GM19467 (cell line): ENCODE results near the gene NKX2-8.
"Not testable (repeated sequence)": the region's sequence is repeated elsewhere in the genome, so short reads cannot be mapped to it uniquely, and the experiment has no call there.

Experiments used
- ATAC-seq: cut with Tn5 transposase; IDR thresholded peaks from one replicate; pipeline ENCODE4 v1.9.1; 2021; ENCODE audit warnings: mild to moderate bottlenecking, moderate library complexity; ENCODE audit not compliant: unreplicated experiment

The NKX2-8 gene

DNA sequence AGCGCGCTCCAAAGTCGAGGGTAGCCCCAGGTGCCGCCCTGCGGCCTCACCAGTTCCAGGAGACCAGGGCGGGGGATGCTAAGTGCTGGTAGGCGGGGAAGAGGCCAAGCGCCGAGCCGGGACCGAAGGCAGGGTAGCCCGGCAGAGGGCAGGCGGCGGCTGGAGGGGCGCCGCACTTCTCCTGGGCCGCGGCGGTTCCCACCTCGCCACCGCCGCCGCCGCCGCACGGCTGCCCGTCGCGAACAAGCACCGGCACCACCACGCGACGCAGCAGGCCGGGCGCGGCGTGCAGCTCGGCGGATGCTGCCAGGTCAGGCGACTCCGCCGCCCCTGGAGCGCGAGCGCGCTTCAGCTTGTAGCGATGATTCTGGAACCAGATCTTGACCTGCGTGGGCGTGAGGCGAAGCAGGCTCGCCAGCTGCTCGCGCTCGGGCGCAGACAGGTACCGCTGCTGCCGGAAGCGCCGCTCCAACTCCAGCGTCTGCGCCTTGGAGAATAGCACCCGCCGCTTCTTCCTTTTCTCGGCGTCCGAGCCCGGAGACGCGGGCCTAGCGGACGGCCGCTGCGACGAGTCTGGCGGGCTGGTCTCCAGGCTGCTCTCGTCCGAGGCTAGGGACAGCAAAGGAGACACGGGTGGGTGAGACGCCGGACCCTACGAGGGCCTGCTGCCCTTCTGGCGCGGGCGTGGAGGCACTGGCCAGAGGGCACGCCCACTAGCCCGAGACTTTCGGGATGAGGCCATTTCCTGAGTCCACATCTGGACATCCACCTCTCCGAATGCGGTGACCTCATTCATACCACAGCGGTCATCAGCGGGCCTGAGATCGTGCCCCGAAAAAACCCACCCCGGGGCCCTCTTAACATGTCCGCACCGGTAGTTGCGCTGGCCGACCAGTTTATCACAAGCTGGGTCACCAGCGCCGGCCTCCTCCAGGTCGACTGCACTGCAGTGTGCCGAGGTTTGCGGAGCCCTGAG lies 1.3 kb downstream of the NKX2-8 start:
- peak; percentile 54 for ATAC-seq

DNA sequence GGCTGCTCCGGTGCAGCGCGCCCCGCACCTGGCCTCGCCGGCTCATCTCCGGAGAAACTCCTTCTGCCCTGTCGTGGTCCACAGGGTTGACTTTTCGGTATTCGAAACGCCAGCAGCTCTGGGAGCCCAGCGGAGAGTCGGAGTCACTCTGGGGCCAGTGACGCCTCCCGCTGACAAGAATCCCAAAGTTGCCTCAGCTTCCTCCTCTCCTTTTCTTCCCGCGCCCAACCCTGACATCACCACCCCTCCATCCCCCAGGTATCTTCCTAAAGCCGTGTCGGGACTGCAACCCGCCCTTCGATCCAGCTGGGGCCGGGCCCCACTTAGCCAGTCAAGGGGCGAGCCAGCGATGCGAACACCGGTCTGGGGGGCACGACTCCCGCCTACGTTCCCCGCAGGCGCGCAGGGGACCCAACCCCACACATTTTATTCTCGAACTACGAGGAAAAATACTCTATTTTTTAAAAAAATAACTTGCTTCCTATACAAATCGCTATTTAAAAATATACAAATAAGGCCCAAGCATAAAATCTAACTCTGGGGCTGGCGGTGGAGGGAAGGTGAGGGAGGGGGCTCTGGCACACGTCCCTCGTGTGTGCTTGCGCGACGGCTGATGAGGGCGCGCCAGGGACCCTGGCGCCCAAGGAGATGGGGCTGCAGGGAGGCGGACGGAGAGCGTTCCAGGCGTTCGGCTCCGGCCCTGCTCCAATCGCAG lies 2.1 kb downstream of the NKX2-8 start:
- no peak for ATAC-seq

DNA sequence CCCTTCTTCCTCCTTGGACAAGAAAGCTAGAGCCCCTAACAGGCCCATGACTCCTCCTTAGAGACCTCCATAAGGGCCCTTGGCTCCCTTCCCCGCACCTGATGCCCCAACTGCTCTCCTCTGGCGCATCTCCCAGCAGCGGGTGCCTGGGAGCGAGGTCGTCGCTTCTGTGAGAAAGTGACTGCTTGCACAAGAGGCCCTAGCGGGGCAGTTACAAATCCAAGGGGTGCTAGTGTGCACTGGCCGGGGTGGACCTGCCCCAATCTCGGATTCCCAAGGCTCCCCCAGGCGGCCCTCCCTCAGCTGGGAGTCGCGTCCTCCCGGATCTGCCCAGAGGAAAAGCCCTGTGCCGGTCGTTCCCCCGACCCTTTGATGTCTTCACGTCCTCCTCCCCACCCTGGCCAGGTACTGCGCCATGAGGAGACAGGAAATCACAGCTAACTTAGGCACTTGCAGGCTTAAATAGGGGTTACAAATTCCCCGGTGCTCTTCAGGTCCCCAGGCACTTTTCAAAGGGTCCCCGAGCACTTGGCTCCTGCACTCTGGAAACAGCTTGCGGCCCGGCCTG lies 2.8 kb downstream of the NKX2-8 start:
- ATAC-seq = no peak

DNA sequence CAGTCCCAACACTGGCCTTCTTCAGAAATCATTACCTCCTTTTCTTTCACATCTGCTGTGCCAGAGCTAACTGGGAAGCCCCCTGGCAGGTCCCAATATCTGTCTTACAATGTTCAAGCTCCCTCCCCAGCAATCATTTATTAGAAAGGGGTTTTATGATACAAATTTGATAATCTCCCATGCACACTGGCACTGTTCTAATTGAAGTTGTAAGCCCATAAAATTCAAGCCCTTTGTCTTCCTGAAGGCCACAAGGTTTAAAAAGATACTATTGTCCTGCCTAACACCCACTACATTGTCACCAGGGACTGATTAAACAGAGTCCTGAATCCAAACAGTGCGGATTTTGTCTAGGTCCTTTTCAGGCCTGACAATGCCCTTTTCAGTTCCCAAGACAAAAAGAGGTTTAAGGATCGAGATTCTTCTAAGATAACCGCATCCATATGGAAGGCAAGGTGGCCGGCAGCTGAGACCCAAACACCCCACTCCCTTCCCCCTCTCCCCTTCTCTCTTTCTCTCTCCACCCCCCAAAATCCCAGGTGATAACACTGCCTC lies 3.3 kb downstream of the NKX2-8 start:
- ATAC-seq = no peak

DNA sequence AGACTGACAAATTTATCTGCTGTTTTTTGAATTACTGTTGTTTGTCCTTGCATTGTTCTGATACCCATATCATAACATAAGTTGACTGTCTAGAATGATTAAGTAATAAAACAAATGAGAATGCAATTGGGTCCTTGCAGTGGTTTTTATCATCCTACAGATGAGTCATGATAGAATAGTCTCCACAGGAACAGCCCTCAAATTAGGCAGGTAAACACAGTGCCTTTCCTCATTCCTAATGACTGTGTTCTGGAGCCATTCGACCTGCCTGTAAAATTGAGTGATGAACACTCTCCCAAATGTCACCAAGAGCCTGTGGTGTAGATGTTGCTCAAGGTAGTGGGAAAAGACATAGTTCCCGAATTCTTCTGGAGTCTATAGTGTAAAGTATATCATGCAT lies 12.3 kb downstream of the NKX2-8 start:
- no peak for ATAC-seq

DNA sequence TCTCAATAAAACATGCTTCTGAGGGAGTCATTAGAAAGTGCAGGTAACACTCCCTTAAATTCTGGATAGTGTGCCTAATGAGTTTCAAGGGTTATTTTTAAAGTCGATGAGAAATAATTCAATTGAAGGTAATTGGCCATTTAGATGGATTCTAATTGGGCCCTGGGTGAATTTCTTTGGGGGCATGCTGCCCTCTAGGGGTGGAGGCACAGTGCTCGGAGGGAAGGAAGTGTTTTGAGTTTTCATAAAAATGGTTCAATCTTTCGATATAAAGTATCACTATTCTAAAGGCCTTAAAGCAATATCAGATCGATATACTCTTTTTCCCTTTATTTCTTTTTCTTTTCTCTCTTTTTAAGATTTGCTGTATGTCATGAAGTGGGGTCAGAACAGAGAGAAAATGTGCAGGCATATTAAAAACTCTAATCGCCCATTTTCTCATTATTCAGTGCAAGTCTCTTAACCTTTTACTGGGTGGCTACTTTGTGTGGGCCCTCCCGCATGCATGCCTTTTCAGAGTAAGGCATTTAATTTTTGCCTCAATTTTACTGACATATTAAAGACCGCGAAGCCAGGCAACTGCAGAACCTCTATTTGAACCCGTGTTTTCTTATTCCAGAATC lies 25.5 kb downstream of the NKX2-8 start:
- ATAC-seq = no peak

DNA sequence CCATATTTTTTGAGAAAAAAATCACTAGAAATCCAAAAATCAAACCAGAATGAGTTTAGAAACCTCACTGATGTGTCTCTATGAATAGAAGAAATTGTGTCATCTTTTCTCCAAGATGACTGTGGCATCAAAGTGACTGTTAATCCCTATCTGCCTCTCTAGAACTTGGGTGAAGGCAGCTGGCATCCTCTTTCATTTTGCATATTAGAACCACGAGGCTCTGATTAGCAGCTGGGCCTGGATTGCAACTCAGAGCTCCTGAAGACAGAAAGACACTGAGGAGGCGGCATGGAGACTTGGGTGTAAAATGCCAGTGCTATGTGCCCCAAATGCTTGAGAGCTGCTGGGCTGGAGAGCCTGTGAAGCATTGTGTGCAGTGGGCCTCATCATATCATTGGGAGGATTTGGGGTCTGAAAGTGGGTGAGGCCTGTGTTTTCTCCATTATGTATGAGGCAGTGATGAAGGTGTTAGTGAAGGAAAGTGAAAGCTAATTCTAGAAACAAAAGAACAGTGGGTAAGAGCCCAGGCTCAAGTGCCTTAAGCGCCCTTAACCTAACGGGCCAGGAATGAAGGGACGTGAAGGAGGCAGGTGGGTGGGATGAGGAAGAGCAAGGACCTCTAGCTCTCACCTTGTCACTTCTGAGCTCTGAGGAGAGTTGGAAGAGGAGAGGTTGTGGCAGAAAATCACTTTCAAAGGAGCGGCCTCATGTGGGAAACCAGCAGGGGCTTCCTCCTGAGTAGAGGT lies 26.2 kb downstream of the NKX2-8 start:
- no peak for ATAC-seq

DNA sequence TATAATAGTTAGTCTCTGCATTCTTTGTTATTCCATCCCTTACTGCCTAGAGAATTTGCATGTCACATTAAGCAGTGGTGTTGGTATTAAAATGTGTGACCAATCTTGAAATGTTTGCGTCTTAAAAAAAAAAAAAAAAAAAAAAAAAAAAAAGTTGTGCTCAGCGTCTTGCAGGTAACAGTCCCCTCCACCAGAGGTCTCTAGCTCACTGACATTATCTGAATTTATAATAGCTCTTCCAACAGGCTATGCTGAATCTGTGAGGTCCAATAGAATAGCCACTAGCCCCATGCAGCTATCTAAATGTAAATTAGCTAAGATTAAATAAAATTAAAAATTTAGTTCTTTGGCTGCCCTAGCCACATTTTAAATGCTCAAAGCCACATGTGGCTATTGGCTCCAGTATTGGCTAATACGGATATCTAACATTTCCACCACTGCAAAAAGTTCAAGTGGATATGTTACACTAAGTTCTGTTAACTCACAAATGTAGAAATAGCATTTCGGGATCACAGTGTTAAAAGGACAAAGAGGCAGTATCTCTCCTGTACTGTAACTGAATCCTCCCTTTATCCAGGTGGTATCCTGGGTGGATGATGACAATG lies 28.7 kb downstream of the NKX2-8 start:
- ATAC-seq = no peak

DNA sequence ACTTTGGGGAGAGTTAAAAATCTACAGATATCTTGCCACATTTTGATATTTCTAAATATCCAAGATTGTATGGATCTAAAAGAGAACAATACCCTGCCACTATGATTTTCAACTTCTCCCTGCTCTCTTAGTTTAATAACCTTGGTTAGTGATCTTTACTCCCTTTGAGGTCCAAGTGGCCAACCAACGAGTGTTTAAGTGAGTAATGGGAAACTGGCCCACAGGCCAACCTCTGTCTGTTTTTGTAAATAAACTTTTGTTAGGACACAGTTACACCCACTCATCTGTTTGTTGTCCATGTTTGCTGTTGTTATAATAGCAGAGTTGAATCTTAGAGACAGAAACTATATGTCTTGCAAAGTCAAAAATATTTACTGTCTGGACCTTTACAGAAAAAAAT lies 31.5 kb downstream of the NKX2-8 start:
- no peak for ATAC-seq

DNA sequence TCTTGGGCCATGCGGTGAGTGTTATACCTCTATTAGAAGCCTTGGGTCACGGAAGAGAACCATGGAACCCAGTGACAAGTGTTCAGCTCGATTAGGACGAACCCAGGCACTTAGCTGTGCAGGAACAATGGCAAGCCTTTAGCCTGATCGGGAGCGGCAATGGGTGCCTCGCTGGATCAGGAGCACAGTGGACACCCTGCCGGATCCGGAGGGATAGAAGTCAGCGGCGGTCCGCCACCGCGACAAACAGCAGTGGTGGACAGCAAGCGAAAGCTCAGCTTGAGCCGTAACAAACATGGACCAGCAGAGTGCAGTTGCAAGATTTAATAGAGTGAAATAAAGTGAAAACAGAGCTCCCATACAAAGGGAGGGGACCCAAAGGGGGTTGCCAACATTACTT lies 38.1 kb downstream of the NKX2-8 start:
- not testable (repeated sequence) for ATAC-seq

DNA sequence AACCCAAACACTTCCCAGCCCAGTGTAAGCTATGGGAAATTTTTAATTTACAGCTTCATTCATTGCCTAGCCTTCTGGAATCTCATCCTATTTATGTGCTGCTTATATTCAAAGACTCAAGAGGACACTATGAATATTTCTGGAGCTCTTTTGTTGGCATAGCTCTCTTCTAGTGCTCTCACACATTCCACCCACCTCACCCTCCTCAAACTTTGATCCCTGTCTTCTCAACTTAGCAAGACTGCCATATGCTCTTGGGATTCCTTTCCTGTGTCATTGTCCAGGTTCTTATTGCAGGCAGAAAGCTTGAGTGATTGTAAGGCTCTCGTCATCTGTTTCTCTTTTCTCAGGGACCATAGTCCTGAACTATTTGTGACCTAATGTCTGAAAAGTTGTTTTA lies 44.4 kb downstream of the NKX2-8 start:
- no peak for ATAC-seq
